Panc1 (cell line): ENCODE data around the gene RNF133. TPM values are rescaled to one million over a fixed set of nuclear protein-coding genes. Genes with fewer than 3 reads are reported as not detected.

ENCODE experiments used
- ATAC-seq: fragments of 200-7000 bp; cut with Tn5 transposase; 2 replicates; pipeline ENCODE4 v1.9.1; 2020; ENCODE audit warnings: mild to moderate bottlenecking, moderate library complexity
- BruUV-seq: library from RNA; stranded (reverse); fragments of 400-500 nt; replicated peaks from 2 replicates; lab custom pipeline; 2021; lab: Mats Ljungman, UMichigan
- CTCF ChIA-PET: fragments of 300-600 bp; sonication (Branson Sonifier 250); formaldehyde crosslinking; loops from one replicate; lab custom pipeline; 2022; ENCODE audit warnings: antibody characterized with exemption; lab: Charles Lee
- POLR2A ChIA-PET: fragments of 300-600 bp; sonication (Branson Sonifier 250); formaldehyde crosslinking; loops from one replicate; lab custom pipeline; 2022; ENCODE audit warnings: antibody characterized with exemption; lab: Charles Lee
- DNase-seq: peaks from one replicate; pipeline ENCODE4 v3.0.0-alpha.2; 2010; ENCODE audit warnings: low read depth, low spot score
- H3K27ac ChIP-seq: 2 replicates; pipeline ENCODE4 v1.5.1; 2011; ENCODE audit warnings: mild to moderate bottlenecking, low read length, inconsistent platforms
- H3K27me3 ChIP-seq: fragments of 200-500 bp; sonication (Bioruptor generic); 2 replicates; pipeline ENCODE4 v1.6.0; 2014; ENCODE audit warnings: low read length, inconsistent platforms; ENCODE audit not compliant: control insufficient read depth, insufficient read depth
- H3K36me3 ChIP-seq: fragments of 200-500 bp; sonication (Bioruptor generic); 2 replicates; pipeline ENCODE4 v1.5.1; 2014; ENCODE audit warnings: inconsistent platforms, mild to moderate bottlenecking, low read length, moderate library complexity; ENCODE audit not compliant: control insufficient read depth, insufficient read depth
- H3K4me1 ChIP-seq: 2 replicates; pipeline ENCODE4 v1.5.1; 2011; ENCODE audit warnings: inconsistent platforms, mild to moderate bottlenecking, low read length, moderate library complexity; ENCODE audit not compliant: control insufficient read depth, insufficient read depth
- H3K4me3 ChIP-seq, 2 experiments: 2 replicates each; pipeline ENCODE4 v1.5.1; 2011 to 2012; ENCODE audit warnings: low read depth in 2 of 2, low read length in 2 of 2, mild to moderate bottlenecking in 2 of 2, inconsistent platforms in 1 of 2, moderate library complexity in 1 of 2
- H3K9me3 ChIP-seq: fragments of 200-500 bp; sonication (Bioruptor generic); 2 replicates; pipeline ENCODE4 v1.5.1; 2014; ENCODE audit warnings: low read depth, mild to moderate bottlenecking, inconsistent platforms, low read length, moderate library complexity; ENCODE audit not compliant: control insufficient read depth, insufficient read depth
- CTCF ChIP-seq: fragments of 450-650 bp; IDR thresholded peaks from 2 replicates; pipeline ENCODE4 v1.5.1; 2017; ENCODE audit warnings: mild to moderate bottlenecking
- POLR2AphosphoS5 ChIP-seq: IDR thresholded peaks from 2 replicates; pipeline ENCODE4 v1.6.1; 2012; ENCODE audit warnings: mild to moderate bottlenecking, low read depth, low read length, moderate library complexity
- SIN3A ChIP-seq: IDR thresholded peaks from 2 replicates; pipeline ENCODE4 v1.6.1; 2012; ENCODE audit warnings: low read depth, mild to moderate bottlenecking, low read length, moderate library complexity, borderline replicate concordance; ENCODE audit not compliant: insufficient read depth
- TCF7L2 ChIP-seq: IDR thresholded peaks from 2 replicates; pipeline ENCODE4 v1.6.1; 2011; ENCODE audit warnings: mild to moderate bottlenecking, low read depth, low read length, inconsistent platforms
- in situ Hi-C: cut with HindIII; loops from 2 replicates; pipeline ENCODE4 v1.10.0; 2016; ENCODE audit warnings: low sequenced_read_pairs, low pct_unique_long_range_greater_than_20kb
- intact Hi-C: fragments of 100-400 bp; cut with micrococcal nuclease; formaldehyde crosslinking; loops from one replicate; pipeline ENCODE4 v1.10.0; 2022; ENCODE audit not compliant: unreplicated experiment
- total RNA-seq: library from RNA; stranded (reverse); gene quantifications from one replicate; pipeline ENCODE4 v1.2.1, GENCODE V29; 2021; ENCODE audit not compliant: unreplicated experiment
- TF ChIP-seq, protein P1 (sequence below), 2 experiments: IDR thresholded peaks; 2 replicates each; pipeline ENCODE4 v1.6.1; 2011 to 2012; ENCODE audit warnings: low read depth in 2 of 2, control low read depth in 1 of 2, low read length in 1 of 2, mild to moderate bottlenecking in 1 of 2, moderate library complexity in 1 of 2; ENCODE audit not compliant: insufficient read depth in 1 of 2

Gene RNF133
- total RNA-seq, 1 experiment from 2014 or later: not detected

GRCh38 chr7:122738947-122739346 lies 40.0 kb upstream of the RNF133 start:
- H3K36me3 ChIP-seq: no peaks in the 10 kb centered on the region
- no peak overlapping the region for H3K4me3 ChIP-seq
- intact Hi-C loops (no loop called here), in situ Hi-C loops (no loop called here)
- no peak for ATAC-seq
- no peaks in the 10 kb centered on the region for H3K27me3 ChIP-seq
- no peaks in the 10 kb centered on the region for H3K9me3 ChIP-seq
- H3K27ac ChIP-seq: no peak overlapping the region
- H3K4me1 ChIP-seq: no peaks in the 10 kb centered on the region
- no peak for TF ChIP-seq TCF7L2
- CTCF ChIA-PET: no interaction called here
- POLR2A ChIA-PET: interaction anchor here (0.6 kb wide), 1 partner anchor 138 kb away, joined by 5 read pairs; no protein-coding TSS in a partner anchor
- no TSS peak for BruUV-seq
- DNase-seq: no peak

DNA sequence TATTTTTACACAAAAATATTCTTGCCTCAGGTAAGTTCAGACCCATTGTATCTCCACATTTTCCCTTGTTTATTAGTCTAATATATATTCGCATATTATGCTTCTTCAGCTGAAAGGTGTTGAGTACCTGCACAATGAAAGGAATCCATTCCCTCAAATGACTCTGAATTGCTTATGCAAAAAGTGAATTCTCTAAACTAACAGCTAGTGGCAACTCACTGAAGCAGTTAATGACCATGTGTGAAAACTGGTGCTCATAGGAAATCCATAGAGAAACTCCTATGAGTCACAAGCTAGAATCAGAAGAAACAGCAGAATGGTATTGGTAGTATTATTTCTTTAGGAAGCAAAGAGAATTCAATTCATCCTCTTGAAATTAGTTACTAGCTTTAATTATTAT lies 37.3 kb upstream of the RNF133 start:
- DNase-seq (no peak), ATAC-seq (no peak)
- Histone ChIP-seq H3K4me1 (no peaks in the 10 kb centered on the region), H3K27me3 (no peaks in the 10 kb centered on the region), H3K27ac (no peak overlapping the region), H3K36me3 (no peaks in the 10 kb centered on the region), H3K4me3 (no peak overlapping the region), H3K9me3 (no peaks in the 10 kb centered on the region)
- POLR2A ChIA-PET: no interaction called here
- no TSS peak for BruUV-seq
- intact Hi-C loops: no loop called here
- in situ Hi-C loops: no loop called here
- CTCF ChIA-PET: no interaction called here
- TF ChIP-seq, protein P1, sequence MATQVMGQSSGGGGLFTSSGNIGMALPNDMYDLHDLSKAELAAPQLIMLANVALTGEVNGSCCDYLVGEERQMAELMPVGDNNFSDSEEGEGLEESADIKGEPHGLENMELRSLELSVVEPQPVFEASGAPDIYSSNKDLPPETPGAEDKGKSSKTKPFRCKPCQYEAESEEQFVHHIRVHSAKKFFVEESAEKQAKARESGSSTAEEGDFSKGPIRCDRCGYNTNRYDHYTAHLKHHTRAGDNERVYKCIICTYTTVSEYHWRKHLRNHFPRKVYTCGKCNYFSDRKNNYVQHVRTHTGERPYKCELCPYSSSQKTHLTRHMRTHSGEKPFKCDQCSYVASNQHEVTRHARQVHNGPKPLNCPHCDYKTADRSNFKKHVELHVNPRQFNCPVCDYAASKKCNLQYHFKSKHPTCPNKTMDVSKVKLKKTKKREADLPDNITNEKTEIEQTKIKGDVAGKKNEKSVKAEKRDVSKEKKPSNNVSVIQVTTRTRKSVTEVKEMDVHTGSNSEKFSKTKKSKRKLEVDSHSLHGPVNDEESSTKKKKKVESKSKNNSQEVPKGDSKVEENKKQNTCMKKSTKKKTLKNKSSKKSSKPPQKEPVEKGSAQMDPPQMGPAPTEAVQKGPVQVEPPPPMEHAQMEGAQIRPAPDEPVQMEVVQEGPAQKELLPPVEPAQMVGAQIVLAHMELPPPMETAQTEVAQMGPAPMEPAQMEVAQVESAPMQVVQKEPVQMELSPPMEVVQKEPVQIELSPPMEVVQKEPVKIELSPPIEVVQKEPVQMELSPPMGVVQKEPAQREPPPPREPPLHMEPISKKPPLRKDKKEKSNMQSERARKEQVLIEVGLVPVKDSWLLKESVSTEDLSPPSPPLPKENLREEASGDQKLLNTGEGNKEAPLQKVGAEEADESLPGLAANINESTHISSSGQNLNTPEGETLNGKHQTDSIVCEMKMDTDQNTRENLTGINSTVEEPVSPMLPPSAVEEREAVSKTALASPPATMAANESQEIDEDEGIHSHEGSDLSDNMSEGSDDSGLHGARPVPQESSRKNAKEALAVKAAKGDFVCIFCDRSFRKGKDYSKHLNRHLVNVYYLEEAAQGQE (IDR thresholded peaks at IDR 0.05; ENCODE audit: insufficient read depth in 1 of 2, low read depth in 2 of 2, low read length in 1 of 2): no peak
- no peak for TF ChIP-seq SIN3A
- no peak for TF ChIP-seq TCF7L2
- no peak for TF ChIP-seq POLR2AphosphoS5
- no peak for TF ChIP-seq CTCF

DNA sequence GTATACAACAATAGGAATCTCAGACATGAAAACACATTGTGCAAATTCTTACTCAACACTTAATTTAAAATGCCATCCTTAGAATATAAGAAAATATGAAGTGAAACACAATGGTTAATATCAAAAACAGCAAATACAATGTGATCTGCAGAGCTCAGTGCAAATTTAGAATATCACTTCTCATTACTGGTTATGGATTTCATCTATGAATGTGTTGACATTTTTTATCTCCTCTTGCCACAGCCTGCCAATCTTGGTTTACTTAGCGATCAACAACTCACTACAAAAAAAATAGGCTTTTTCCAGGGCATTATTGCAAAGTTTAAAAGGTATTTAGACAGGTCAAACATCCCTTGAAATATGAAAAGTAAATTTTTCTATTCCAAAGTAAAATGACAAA lies 28.8 kb upstream of the RNF133 start:
- H3K27me3 ChIP-seq: no peaks in the 10 kb centered on the region
- no peak overlapping the region for H3K27ac ChIP-seq
- no TSS peak for BruUV-seq
- H3K4me3 ChIP-seq: no peak overlapping the region
- CTCF ChIA-PET: no interaction called here
- POLR2A ChIA-PET: no interaction called here
- in situ Hi-C loops: no loop called here
- no peaks in the 10 kb centered on the region for H3K36me3 ChIP-seq
- intact Hi-C loops: no loop called here
- H3K9me3 ChIP-seq: no peaks in the 10 kb centered on the region
- no peak for ATAC-seq
- no peak for DNase-seq
- TF ChIP-seq, protein P1 (IDR thresholded peaks at IDR 0.05; ENCODE audit: insufficient read depth in 1 of 2, low read depth in 2 of 2, low read length in 1 of 2): no peak
- H3K4me1 ChIP-seq: no peaks in the 10 kb centered on the region
